Retinal pigment epithelial cell (primary cell): Measurements from ENCODE around the gene HSD11B2.

Experiments
- DNase-seq: peaks from one replicate; pipeline ENCODE4 v3.0.0-alpha.2; 2010; ENCODE audit warnings: low read depth
- H3K4me3 ChIP-seq: 2 replicates; pipeline ENCODE4 v1.5.1; 2011; ENCODE audit warnings: mild to moderate bottlenecking, low read length, control low read depth, moderate library complexity
- CTCF ChIP-seq: conservative IDR thresholded peaks from 2 replicates; pipeline ENCODE4 v1.5.1; 2011; ENCODE audit warnings: low read depth, low read length, control low read depth, inconsistent platforms

The HSD11B2 gene

GRCh38 chr16:67426022-67426421 lies 4.9 kb upstream of the HSD11B2 start:
- DNase-seq, result no peak
- no peak for TF ChIP-seq CTCF
- H3K4me3 ChIP-seq, result no peak overlapping the region

- TF ChIP-seq CTCF, result no peak
- DNase-seq, result no peak
- H3K4me3 ChIP-seq, result no peak overlapping the region
These were observed 4.0 kb upstream of the HSD11B2 start for GRCh38 chr16:67426950-67427349.

- H3K4me3 ChIP-seq, result no peak overlapping the region
- DNase-seq, result peak; percentile 22
- peak; percentile 96 for TF ChIP-seq CTCF
These were observed 2.7 kb upstream of the HSD11B2 start for GRCh38 chr16:67428146-67428731.

- DNase-seq, result no peak
- TF ChIP-seq CTCF, result no peak
- no peak overlapping the region for H3K4me3 ChIP-seq
These were observed 1.7 kb upstream of the HSD11B2 start for GRCh38 chr16:67429053-67429798.

GRCh38 chr16:67429799-67430503 lies 970 bp upstream of the HSD11B2 start:
- TF ChIP-seq CTCF, result no peak
- no peak for DNase-seq
- no peak overlapping the region for H3K4me3 ChIP-seq

- no peak for TF ChIP-seq CTCF
- peak overlapping the region; percentile 4 for H3K4me3 ChIP-seq
- no peak for DNase-seq
These were observed 381 bp upstream of the HSD11B2 start for GRCh38 chr16:67430504-67430976.
